Gastroesophageal sphincter (tissue), 3 donors: Measurements from ENCODE around the gene TYW1.

Source experiments
- CTCF ChIP-seq, 4 experiments: fragments of 200-600 bp in 2 of 4; fragments of 450-650 bp in 2 of 4; sonication (generic) in 1 of 4; IDR thresholded peaks; one replicate each; pipeline ENCODE4 v1.5.1; 2017 to 2019; ENCODE audit warnings: antibody characterized with exemption in 4 of 4, mild to moderate bottlenecking in 2 of 4, moderate library complexity in 2 of 4
- EP300 ChIP-seq: sonication (generic); formaldehyde crosslinking; IDR thresholded peaks from one replicate; pipeline ENCODE4 v1.6.1; 2017; ENCODE audit warnings: antibody characterized with exemption, mild to moderate bottlenecking
- POLR2A ChIP-seq, 2 donors: fragments of 450-650 bp; IDR thresholded peaks; one replicate each; pipeline ENCODE4 v1.6.1; 2017; ENCODE audit warnings: antibody characterized with exemption in 2 of 2, mild to moderate bottlenecking in 2 of 2, moderate library complexity in 1 of 2
- POLR2AphosphoS5 ChIP-seq: sonication (generic); formaldehyde crosslinking; IDR thresholded peaks from one replicate; pipeline ENCODE4 v1.6.1; 2017; ENCODE audit warnings: antibody characterized with exemption

- TF ChIP-seq CTCF (IDR thresholded peaks at IDR 0.05) (no peak), POLR2A (IDR thresholded peaks at IDR 0.05) (no peak), POLR2AphosphoS5 (no peak), EP300 (no peak)
Measured at GRCh38 chr7:67251986-67252558, 255.4 kb downstream of the TYW1 start.
